ENCODE results near the gene VSTM2A. TPM values are rescaled to one million over a fixed set of nuclear protein-coding genes. Genes with fewer than 3 reads are reported as not detected.

The VSTM2A gene
- total RNA-seq, 1 experiment from 2014 or later, result not detected

DNA sequence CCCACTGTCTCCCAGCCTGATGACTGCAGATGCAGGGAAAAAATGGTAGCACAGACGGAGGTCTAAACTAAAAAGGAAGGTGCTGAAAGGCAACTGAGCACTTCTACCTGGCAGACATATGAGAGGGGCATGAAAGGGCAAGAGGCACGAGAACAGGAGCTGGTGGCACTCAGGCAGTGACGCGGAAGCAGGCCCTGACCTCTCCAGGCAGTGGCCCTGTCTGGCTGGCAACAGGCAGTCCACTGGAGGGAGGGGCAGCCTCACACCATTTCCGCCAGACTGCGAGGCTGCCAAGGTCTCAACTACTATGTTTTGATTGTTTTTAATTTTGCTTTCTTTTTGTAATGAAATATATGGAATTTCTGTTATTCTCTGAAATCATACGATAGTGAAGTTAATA, 23.3 kb downstream of the VSTM2A start:
- intact Hi-C loops (cut with micrococcal nuclease), result no loop called here
- no peaks in the 10 kb centered on the region for H3K36me3 Mint-ChIP-seq (ENCODE audit: insufficient read depth, unreplicated experiment)
- no peak overlapping the region for H3K4me3 Mint-ChIP-seq (ENCODE audit: unreplicated experiment)
- H3K27ac Mint-ChIP-seq (ENCODE audit: low read depth, unreplicated experiment), result no peak overlapping the region
- ChIA-PET POLR2A (no interaction called here), CTCF (no interaction called here)
- peaks cover 36% of the 10 kb centered on the region for H3K27me3 Mint-ChIP-seq (ENCODE audit: insufficient read depth, unreplicated experiment)
- H3K9me3 Mint-ChIP-seq (ENCODE audit: unreplicated experiment), result no peaks in the 10 kb centered on the region
- TF ChIP-seq, protein P1, sequence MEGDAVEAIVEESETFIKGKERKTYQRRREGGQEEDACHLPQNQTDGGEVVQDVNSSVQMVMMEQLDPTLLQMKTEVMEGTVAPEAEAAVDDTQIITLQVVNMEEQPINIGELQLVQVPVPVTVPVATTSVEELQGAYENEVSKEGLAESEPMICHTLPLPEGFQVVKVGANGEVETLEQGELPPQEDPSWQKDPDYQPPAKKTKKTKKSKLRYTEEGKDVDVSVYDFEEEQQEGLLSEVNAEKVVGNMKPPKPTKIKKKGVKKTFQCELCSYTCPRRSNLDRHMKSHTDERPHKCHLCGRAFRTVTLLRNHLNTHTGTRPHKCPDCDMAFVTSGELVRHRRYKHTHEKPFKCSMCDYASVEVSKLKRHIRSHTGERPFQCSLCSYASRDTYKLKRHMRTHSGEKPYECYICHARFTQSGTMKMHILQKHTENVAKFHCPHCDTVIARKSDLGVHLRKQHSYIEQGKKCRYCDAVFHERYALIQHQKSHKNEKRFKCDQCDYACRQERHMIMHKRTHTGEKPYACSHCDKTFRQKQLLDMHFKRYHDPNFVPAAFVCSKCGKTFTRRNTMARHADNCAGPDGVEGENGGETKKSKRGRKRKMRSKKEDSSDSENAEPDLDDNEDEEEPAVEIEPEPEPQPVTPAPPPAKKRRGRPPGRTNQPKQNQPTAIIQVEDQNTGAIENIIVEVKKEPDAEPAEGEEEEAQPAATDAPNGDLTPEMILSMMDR (IDR thresholded peaks at IDR 0.05; ENCODE audit: unreplicated experiment), result no peak
- BruUV-seq (replicated peaks), result no TSS peak
- DNase-seq (ENCODE audit: unreplicated experiment), result no peak
- H3K4me1 Mint-ChIP-seq (ENCODE audit: insufficient read depth, unreplicated experiment), result peaks cover 7% of the 10 kb centered on the region

DNA sequence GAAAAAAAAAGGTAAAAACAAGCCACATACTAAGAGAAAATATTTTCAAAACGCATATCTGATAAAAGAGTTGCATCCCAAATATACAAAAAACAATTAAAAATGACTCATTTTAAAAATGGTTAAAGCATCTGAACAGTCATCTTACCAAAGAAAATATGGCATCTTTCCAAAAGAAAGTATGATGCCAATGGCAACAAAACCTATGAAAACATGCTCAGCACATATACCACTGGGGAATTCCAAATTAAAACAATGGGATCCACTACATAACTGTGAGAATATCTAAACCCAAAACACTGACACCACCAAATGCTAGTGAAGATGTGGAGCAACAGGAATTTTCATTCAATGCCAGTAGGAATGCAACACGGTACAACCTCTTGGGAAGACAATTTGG, 39.3 kb downstream of the VSTM2A start:
- Mint-ChIP-seq H3K36me3 (ENCODE audit: insufficient read depth, unreplicated experiment) (no peaks in the 10 kb centered on the region), H3K4me1 (ENCODE audit: insufficient read depth, unreplicated experiment) (no peaks in the 10 kb centered on the region), H3K27me3 (ENCODE audit: insufficient read depth, unreplicated experiment) (peaks cover 15% of the 10 kb centered on the region), H3K27ac (ENCODE audit: low read depth, unreplicated experiment) (peak overlapping the region; percentile 35), H3K9me3 (ENCODE audit: unreplicated experiment) (no peaks in the 10 kb centered on the region), H3K4me3 (ENCODE audit: unreplicated experiment) (no peak overlapping the region)
- ChIA-PET POLR2A (no interaction called here), CTCF (interaction anchor here (0.6 kb wide), 1 partner anchor 833 kb away, joined by 3 read pairs; no protein-coding TSS in a partner anchor)
- intact Hi-C loops (cut with micrococcal nuclease), result no loop called here
- TF ChIP-seq, protein P1 (IDR thresholded peaks at IDR 0.05; ENCODE audit: unreplicated experiment), result no peak
- BruUV-seq (replicated peaks), result no TSS peak
- DNase-seq (ENCODE audit: unreplicated experiment), result peak; percentile 52

DNA sequence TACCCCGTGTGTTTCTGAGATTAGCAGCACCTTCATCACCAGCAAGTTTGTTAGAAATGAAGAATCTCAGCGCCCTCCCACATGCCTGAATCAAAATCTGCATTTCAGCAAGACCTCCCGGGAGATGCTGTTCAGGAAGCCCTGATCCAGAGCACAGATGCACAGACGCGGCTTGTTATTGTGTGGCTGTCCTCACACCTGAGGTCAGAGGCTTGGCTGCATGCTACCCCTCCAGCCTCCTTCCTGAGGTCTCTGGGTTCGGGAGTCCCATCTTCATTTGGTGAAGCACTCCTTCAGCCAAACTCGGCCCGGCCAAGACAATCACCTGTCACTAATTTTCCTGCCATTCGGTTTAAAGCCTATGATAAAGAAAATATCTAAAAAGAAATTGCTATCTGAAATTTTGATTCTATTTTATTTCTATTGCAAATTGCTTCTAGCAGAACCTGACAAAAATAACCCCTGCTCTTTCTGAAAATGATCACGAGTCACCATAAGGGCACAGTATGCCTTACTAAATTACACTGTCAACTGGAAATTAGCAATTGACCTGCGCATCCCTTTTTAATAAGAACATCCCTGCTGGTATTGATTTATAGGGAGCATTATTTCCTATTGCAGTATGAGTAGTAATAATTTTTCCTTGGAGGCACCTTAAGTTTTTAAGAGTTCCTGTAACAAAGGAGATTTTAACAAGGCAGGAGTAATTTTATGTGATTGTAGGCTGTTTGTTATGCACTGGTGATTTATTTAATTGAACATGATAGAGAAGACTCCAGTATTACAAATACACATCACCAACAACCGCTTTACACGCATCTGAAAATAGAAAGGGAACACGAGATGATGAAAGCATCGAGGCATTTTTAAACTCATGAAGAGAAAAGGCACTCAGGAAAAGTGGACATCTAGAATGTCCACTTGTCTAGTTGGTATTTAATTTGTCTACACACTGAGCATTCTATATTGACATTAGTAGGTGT, 49.5 kb downstream of the VSTM2A start:
- Mint-ChIP-seq H3K27ac (ENCODE audit: low read depth, unreplicated experiment) (no peak overlapping the region), H3K9me3 (ENCODE audit: unreplicated experiment) (no peaks in the 10 kb centered on the region), H3K27me3 (ENCODE audit: insufficient read depth, unreplicated experiment) (peaks cover 20% of the 10 kb centered on the region), H3K4me3 (ENCODE audit: unreplicated experiment) (no peak overlapping the region), H3K36me3 (ENCODE audit: insufficient read depth, unreplicated experiment) (no peaks in the 10 kb centered on the region), H3K4me1 (ENCODE audit: insufficient read depth, unreplicated experiment) (no peaks in the 10 kb centered on the region)
- DNase-seq (ENCODE audit: unreplicated experiment), result no peak
- intact Hi-C loops (cut with micrococcal nuclease), result no loop called here
- ChIA-PET POLR2A (no interaction called here), CTCF (no interaction called here)
- no TSS peak for BruUV-seq (replicated peaks)
- TF ChIP-seq, protein P1 (IDR thresholded peaks at IDR 0.05; ENCODE audit: unreplicated experiment), result no peak

DNA sequence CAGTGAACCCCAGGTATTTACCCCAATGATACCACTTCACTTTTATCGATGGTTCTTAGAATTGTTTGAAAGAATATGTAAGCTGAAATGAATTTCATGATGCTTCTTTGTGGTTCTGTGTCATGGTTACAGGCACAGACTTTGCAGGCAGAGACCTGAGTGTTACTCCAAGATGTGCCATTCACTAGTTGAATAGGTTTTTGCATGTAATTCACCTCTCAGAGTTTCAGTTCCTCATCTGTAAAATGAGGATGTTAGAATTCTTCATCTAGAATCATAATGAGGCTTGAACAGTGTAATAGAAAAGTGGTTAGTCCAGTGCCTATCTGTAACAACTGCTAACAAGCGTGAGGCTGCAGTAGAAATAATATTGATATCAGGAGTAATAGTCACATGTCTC, 54.6 kb downstream of the VSTM2A start:
- Mint-ChIP-seq H3K27me3 (ENCODE audit: insufficient read depth, unreplicated experiment) (peaks cover 59% of the 10 kb centered on the region), H3K4me3 (ENCODE audit: unreplicated experiment) (no peak overlapping the region), H3K27ac (ENCODE audit: low read depth, unreplicated experiment) (no peak overlapping the region), H3K36me3 (ENCODE audit: insufficient read depth, unreplicated experiment) (no peaks in the 10 kb centered on the region), H3K4me1 (ENCODE audit: insufficient read depth, unreplicated experiment) (no peaks in the 10 kb centered on the region), H3K9me3 (ENCODE audit: unreplicated experiment) (no peaks in the 10 kb centered on the region)
- POLR2A ChIA-PET, result no interaction called here
- BruUV-seq (replicated peaks), result no TSS peak
- CTCF ChIA-PET, result no interaction called here
- intact Hi-C loops (cut with micrococcal nuclease), result no loop called here
- no peak for DNase-seq (ENCODE audit: unreplicated experiment)
- TF ChIP-seq, protein P1 (IDR thresholded peaks at IDR 0.05; ENCODE audit: unreplicated experiment), result no peak

All from MCF 10A (cell line).